HG03342 (cell line): ENCODE data around the gene C12orf57.

Experiments used
- ATAC-seq: cut with Tn5 transposase; IDR thresholded peaks from one replicate; pipeline ENCODE4 v1.9.1; 2021; ENCODE audit warnings: mild to moderate bottlenecking, moderate library complexity; ENCODE audit not compliant: unreplicated experiment

The C12orf57 gene

DNA sequence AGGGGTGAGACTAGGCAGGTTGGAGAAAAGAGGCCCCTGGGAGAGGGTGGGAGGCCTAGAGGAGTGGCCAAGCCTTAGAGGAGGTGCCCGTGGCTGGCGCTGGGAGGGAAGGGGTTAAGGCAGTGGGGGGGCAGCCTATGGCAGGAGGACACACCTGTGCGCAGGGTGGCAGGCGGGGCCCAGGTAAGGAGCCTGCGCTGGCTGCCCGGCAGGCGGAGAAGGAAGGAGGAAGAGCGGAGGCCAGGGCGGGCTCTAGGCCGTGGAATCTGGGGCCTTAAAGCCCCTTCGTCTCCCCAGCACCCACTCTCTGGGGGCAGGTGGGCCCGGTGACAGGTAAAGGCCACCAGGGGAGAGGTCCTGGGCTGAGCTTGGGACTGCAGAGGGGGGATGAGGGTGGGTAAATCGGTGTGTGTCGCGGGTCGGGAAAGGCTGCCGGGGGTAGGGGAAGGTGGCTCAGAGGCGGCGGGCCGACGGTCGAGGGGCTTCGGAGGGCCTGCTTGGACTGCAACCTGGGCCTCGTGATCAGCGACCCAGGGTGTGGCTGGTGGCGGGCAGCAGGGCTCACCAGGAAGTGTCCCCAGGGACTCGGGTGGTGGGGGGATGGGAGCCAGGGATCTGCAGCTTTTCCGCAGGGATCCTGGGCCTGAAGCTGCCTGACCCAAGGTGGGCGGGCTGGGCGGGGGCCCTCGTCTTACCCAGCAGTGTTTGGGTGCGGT is 19.4 kb downstream of the C12orf57 start:
- ATAC-seq: no peak

DNA sequence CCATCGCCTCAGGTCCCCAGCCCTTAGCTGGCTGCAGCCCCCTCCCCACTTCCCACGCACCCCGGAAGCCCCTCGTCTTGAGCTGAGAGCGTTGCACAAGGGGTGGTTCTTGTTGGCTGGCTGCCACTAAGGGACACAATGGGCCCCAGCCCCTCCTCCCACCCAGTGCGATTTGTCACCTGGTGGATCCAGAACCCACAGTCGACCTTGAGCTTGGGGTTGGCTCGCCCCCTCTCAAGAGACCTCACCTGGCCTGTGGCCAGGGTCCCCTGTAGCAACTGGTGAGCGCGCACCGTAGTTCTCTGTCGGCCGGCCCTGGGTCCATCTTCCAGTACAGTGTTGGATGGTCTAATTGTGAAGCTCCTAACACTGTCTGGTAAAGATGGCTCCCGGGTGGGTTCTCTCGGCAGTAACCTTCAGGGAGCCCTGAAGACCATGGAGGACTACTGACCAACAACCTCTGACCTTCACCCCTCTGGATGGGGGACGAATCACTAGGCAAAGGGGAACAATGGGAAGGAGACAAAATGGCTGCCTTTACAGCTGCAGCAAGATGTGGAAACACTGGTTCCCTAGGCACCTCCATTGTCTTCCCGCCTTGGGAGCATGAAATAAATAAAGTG is 20.1 kb downstream of the C12orf57 start:
- no peak for ATAC-seq

DNA sequence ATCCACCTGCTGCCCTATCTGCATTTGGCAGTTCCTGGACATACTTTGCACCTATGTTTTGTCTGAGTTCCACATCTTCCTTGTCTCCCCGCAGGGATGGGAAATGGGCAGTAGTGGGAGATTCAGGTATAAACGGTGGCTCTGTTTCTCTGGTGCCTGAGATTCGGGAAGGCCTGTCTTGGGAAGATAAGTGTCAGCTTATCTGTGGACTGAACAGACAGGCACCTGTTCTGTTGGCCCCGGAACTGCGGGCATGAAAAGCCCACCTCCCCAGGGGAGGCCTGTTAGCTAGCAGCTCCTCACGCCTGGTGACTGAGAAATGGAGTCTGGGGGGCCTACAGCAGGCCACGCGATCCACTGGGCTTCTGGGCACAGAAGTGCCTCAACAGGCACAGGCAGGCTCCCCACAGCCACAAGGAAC is 20.8 kb downstream of the C12orf57 start:
- no peak for ATAC-seq

GRCh38 chr12:6965026-6965661 is 21.3 kb downstream of the C12orf57 start:
- peak; percentile 44 for ATAC-seq

DNA sequence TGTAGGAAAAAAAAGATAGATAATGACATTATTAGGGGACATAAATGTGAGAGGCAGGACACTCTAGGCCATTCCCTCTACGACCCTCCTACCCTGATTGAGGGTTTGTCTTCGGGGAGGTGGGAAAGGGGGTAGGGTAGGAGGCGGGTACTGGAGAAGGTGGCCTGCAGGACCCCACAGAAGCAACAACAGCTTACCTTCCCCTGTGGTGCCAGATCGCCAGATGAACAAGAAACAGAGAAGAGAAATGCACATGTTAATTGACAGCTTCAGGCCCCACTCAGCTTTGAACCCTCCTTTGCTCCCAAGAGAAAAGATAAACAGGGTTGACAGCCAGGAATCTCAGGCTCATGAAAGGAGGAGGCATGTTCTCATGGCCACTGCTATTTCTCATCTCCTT is 21.9 kb downstream of the C12orf57 start:
- ATAC-seq: no peak

DNA sequence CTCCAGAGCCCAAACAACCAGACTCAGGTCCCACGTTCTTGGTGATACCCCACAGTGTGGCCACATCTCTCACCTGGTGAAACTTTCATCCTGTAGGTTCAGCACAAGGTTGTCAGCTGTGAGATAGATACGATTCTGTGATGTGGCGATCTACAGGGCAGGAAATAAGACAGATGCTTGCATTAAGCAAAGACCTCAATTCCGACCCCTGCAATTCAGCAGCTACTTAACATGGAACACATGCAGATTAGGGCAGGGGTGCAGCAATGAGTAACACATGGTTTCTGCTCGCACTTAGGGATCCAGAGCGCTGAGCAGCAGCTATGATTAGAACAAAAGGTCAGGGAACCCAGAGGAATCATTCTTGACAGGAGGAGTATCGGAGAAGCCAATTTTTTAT is 22.5 kb downstream of the C12orf57 start:
- no peak for ATAC-seq

- ATAC-seq: no peak
These were observed 23.9 kb downstream of the C12orf57 start for GRCh38 chr12:6967651-6968100.

DNA sequence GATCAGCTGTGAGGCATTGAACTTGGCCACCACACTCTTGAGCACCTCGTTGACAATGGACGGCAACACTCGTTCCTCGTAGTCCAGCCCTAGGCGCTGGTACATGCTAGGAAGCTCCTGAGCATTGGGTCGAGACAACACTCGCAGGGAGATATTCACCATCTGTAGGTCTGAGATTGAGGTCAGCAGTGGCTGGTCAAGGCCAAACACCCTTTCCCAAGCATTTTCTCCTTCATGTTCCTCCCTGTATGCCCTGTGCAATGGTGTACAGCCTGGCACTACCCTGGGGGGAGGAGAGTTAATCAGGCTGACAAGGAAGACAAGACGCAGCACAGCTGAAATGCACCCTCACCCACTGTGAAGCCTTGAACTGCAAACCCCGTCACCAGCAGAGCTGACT is 24.6 kb downstream of the C12orf57 start:
- ATAC-seq: no peak

GRCh38 chr12:6970096-6970527 is 26.3 kb downstream of the C12orf57 start:
- ATAC-seq: no peak

DNA sequence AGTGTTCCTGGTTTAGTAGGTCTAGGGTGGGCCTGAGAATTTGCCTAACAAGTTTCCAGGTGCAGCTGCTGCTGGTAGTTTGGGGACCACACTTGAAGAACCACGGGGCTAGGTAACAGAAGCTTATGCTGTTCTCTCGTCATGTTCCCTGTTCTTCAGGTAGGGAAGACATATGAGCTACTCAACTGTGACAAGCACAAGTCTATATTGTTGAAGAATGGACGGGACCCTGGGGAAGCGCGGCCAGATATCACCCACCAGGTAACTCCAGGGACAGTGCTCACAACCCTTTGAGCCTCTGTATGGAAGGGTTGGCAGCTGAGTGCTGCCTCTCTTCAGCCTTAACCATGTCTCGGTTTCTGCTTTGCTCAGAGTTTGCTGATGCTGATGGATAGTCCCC is 30.4 kb downstream of the C12orf57 start:
- no peak for ATAC-seq

DNA sequence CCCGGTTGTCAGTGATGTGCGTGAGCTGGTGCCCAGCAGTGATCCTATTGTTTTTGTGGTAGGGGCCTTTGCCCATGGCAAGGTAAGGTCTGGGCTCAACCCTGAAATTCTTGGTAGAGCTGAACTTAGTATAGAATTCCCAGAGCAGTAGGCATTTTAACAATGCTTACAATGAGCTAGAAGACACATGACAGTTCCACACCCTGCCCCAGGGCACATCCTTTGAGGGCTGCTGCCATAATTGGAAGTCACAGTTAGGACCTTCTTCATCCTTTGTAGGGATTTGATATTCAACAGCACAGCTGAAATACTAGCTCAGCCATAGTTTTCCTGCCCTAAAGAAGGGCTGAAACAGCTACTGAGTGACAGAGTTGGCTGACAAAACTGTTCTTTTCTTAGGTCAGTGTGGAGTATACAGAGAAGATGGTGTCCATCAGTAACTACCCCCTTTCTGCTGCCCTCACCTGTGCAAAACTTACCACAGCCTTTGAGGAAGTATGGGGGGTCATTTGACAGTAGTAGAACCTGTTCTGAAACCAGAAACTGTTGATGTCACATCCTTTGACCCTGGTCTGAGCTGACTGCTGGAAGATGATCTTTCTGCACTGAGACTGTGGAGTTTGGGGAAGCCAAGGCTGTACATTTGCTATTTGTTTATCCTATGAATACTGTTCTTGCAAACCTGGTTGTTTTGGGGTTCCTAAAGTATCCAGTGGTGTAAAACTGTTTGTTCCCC is 31.6 kb downstream of the C12orf57 start:
- no peak for ATAC-seq

- no peak for ATAC-seq
These were observed 33.8 kb downstream of the C12orf57 start for GRCh38 chr12:6977653-6978052.

GRCh38 chr12:6978188-6978587 is 34.4 kb downstream of the C12orf57 start:
- ATAC-seq: no peak

GRCh38 chr12:6978611-6979011 is 34.8 kb downstream of the C12orf57 start:
- no peak for ATAC-seq

DNA sequence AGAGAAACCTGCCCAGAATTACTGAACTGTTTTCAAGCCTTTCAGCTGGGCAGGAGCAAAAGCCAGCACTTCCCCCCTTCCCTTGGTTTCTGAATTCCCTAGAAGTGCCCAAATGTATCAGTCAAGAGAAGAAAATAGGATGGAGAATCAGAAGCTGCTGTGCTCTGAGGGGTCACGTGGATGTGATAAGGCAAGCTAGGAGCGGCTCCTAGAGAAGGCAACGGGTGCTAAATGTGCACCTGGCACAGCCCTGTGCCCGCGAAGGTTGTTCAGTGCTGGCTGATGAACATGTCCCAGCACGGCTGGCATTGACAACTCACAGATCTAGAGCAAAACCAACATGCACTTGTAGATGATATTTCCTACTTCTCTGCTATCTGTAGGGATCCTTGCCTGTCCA is 35.2 kb downstream of the C12orf57 start:
- no peak for ATAC-seq

DNA sequence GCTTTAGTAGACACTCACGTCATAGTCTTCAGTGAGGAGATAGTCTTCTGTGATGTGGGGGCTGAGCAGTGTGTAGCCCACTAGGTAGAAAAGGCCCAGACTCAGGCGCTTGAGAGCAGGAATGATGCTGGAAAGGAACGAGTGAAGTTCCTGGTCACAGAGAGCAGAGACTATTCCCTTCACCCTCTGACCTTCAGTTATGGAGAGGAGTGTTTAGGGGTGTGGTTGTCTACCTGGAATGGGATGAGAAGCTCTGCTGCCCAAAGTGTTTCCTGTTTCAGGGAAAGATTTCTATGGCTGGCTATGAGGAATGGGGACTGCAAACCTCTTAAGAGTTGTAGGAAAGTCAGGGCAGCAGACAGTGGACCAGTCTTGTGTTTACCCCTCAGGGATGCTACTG is 35.6 kb downstream of the C12orf57 start:
- ATAC-seq: no peak

GRCh38 chr12:6980075-6980474 is 36.3 kb downstream of the C12orf57 start:
- no peak for ATAC-seq

GRCh38 chr12:6980740-6981139 is 36.9 kb downstream of the C12orf57 start:
- ATAC-seq: no peak

DNA sequence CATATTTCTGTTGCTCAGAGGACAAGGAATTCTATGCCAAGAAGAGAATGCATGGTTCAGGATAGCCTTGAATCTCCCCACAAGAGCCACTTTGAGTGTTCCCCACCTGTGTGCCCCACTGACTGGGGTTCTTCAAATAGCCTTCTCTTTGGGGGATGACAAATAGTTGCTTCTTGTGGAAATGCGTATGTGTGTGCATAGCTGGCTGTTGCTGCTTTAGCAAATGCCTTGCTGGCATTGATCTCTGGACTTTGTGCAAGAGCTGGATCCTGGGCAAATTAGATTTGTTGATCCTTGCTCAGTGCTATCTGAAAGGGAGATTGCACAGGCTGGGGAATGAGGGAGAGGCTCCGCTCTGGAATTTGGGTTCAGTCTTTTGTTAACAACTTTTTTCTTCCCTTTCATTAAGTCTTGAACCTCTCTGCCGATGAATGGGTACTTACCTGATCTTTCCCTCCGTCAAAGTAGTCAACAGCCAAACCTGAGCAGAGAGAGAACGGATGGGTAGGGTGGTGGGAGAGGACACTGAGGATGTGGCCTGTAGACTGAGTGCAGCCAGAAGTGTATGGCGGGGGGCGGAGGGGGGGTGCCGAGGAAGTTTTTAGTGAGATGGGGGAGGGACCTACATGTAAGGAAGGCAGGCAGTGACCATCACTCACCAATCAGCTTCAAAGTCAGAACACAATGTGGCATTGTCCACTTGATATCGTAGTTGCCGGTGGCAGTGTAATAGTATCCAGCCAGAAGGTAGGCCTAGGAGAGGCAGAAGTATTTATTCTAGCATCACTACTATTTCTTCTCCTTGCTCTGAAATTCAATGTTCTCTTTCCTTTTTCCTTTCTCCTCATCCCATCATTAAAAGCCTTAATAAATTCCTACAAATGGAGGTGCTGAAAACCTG is 37.6 kb downstream of the C12orf57 start:
- ATAC-seq: no peak

- ATAC-seq: no peak
These were observed 38.7 kb downstream of the C12orf57 start for GRCh38 chr12:6982532-6982931.
